GM12878 (cell line): Measurements from ENCODE around the gene EPB41L4A. TPM values are rescaled to one million over a fixed set of nuclear protein-coding genes. Genes with fewer than 3 reads are reported as not detected.

Experiments used
- ATAC-seq: fragments of 200-7000 bp; cut with Tn5 transposase; 3 replicates; pipeline ENCODE4 v1.9.1; 2020; ENCODE audit warnings: mild to moderate bottlenecking, moderate library complexity
- BruUV-seq: library from RNA; stranded (reverse); fragments of 400-500 nt; replicated peaks from 2 replicates; lab custom pipeline; 2021; lab: Mats Ljungman, UMichigan
- CTCF ChIA-PET: fragments of 300-600 bp; sonication (Branson Sonifier 250); formaldehyde crosslinking; extraction: SDS; loops from one replicate; lab custom pipeline; 2021; ENCODE audit warnings: inconsistent platforms; lab: Yijun Ruan, JAX
- POLR2A ChIA-PET: fragments of 350-600 bp; formaldehyde crosslinking; extraction: SDS; loops from one replicate; lab custom pipeline; 2021; ENCODE audit warnings: inconsistent platforms; lab: Charles Lee
- RAD21 ChIA-PET: fragments of 300-600 bp; sonication (Branson Sonifier 250); formaldehyde crosslinking; loops from one replicate; lab custom pipeline; 2023; ENCODE audit warnings: antibody characterized with exemption; ENCODE audit not compliant: unreplicated experiment; lab: Charles Lee
- SMC1A ChIA-PET: fragments of 300-600 bp; sonication (Branson Sonifier 250); formaldehyde crosslinking; loops from one replicate; lab custom pipeline; 2023; ENCODE audit not compliant: unreplicated experiment, uncharacterized antibody; lab: Charles Lee
- DNase-seq: peaks from one replicate; pipeline ENCODE4 v3.0.0-alpha.2; 2011; ENCODE audit warnings: low read depth, low spot score
- FAIRE-seq: peaks from 3 replicates; lab custom pipeline; 2011; peaks lifted over from hg19 to GRCh38; lab: Jason Lieb, UNC
- H2AFZ ChIP-seq: 2 replicates; pipeline ENCODE4 v1.6.0; 2011; ENCODE audit warnings: low read depth, low read length, control low read depth; ENCODE audit not compliant: control insufficient read depth
- H3K27ac ChIP-seq: 2 replicates; pipeline ENCODE4 v1.5.1; 2011; ENCODE audit warnings: control low read depth; ENCODE audit not compliant: control insufficient read depth, insufficient read depth
- H3K27me3 ChIP-seq, 2 experiments: replicated peaks in 1 of 2; 2 replicates each; pipeline versions ENCODE4 v1.6.0 to v1.6.1; 2011; ENCODE audit warnings: low read length in 1 of 2; ENCODE audit not compliant: control insufficient read depth in 2 of 2, insufficient read depth in 2 of 2
- H3K36me3 ChIP-seq, 2 experiments: 2 replicates each; pipeline ENCODE4 v1.5.1; 2011; ENCODE audit warnings: low read length in 1 of 2; ENCODE audit not compliant: control insufficient read depth in 2 of 2, insufficient read depth in 2 of 2
- H3K4me1 ChIP-seq: 2 replicates; pipeline ENCODE4 v1.6.1; 2011; ENCODE audit warnings: mild to moderate bottlenecking, low read length, moderate library complexity, mixed read lengths; ENCODE audit not compliant: control insufficient read depth, insufficient read depth
- H3K4me2 ChIP-seq: 2 replicates; pipeline ENCODE4 v1.6.0; 2011; ENCODE audit warnings: control low read depth; ENCODE audit not compliant: control insufficient read depth, insufficient read depth
- H3K4me3 ChIP-seq: fragments of 200-600 bp; sonication (generic); 2 replicates; pipeline ENCODE4 v1.5.1; 2016
- H3K79me2 ChIP-seq: 2 replicates; pipeline ENCODE4 v1.6.0; 2011; ENCODE audit warnings: low read length; ENCODE audit not compliant: control insufficient read depth, insufficient read depth
- H3K9ac ChIP-seq: 2 replicates; pipeline ENCODE4 v1.8.0; 2011; ENCODE audit warnings: low read length, control low read depth, mixed read lengths; ENCODE audit not compliant: control insufficient read depth, insufficient read depth
- H3K9me3 ChIP-seq: replicated peaks from 3 replicates; pipeline ENCODE4 v1.5.1; 2011; ENCODE audit warnings: mild to moderate bottlenecking, low read length; ENCODE audit not compliant: control insufficient read depth, insufficient read depth
- H4K20me1 ChIP-seq: 2 replicates; pipeline ENCODE4 v1.6.0; 2011; ENCODE audit not compliant: control insufficient read depth, insufficient read depth
- GATAD2B ChIP-seq: fragments of 450-650 bp; conservative IDR thresholded peaks from 2 replicates; pipeline ENCODE4 v1.6.1; 2017; ENCODE audit warnings: low read depth, mild to moderate bottlenecking, moderate library complexity
- HDAC2 ChIP-seq: fragments of 200-600 bp; sonication (generic); IDR thresholded peaks from 2 replicates; pipeline ENCODE4 v1.6.1; 2017
- IKZF2 ChIP-seq, 2 experiments: fragments of 450-650 bp; IDR thresholded peaks; 2 replicates each; pipeline ENCODE4 v1.6.1; 2017; ENCODE audit warnings: mild to moderate bottlenecking in 2 of 2, moderate library complexity in 2 of 2
- NFIC ChIP-seq: IDR thresholded peaks from 2 replicates; pipeline ENCODE4 v1.6.1; 2012; ENCODE audit warnings: low read depth, mild to moderate bottlenecking, inconsistent platforms, low read length, moderate library complexity
- PAX8 ChIP-seq: fragments of 450-650 bp; IDR thresholded peaks from 2 replicates; pipeline ENCODE4 v1.6.1; 2017; ENCODE audit warnings: mild to moderate bottlenecking, moderate library complexity
- WGBS: methylation state at CpG from one replicate; pipeline ENCODE4 v1.1.6; 2016; ENCODE audit warnings: low lambda C conversion rate; ENCODE audit not compliant: insufficient replicate concordance, insufficient coverage; ENCODE audit errors: missing lambda C conversion rate; 5-methylcytosine and 5-hydroxymethylcytosine counted together
- in situ Hi-C: fragments of 300-500 bp; cut with MboI; formaldehyde crosslinking; loops from 9 replicates; pipeline ENCODE4 v1.14.3; 2018; ENCODE audit warnings: mixed read lengths
- intact Hi-C: fragments of 100-400 bp; cut with micrococcal nuclease; formaldehyde crosslinking; loops from one replicate; pipeline ENCODE4 v1.14.2; 2022; ENCODE audit not compliant: unreplicated experiment
- polyA plus RNA-seq, 11 experiments: library from polyadenylated mRNA; depleted of rRNA in 4 of 11; unstranded in 6 of 11; stranded (reverse) in 5 of 11; fragments of >200 nt; fragmentation: Nextera tagmentation in 4 of 11; fragmentation: Illumina TruSeq in 1 of 11; extraction: Ambion mirVana in 4 of 11; extraction: Trizol in 1 of 11; gene quantifications; 1 replicate in 1 of 11; 2 replicates in 10 of 11; pipeline versions ENCODE4 v1.2.1 to v1.2.3, GENCODE V29; 2011 to 2016; ENCODE audit warnings: inconsistent platforms in 2 of 11, missing spikeins in 2 of 11, low read depth in 1 of 11
- total RNA-seq, 4 experiments: library from RNA; depleted of rRNA in 3 of 4; stranded (reverse); fragments of >200 nt in 3 of 4; fragmentation: Illumina TruSeq in 1 of 4; extraction: Trizol in 1 of 4; gene quantifications; 2 replicates each; pipeline versions ENCODE4 v1.2.1 to v1.2.3, GENCODE V29; 2013 to 2021
- TF ChIP-seq, protein P1 (sequence below): IDR thresholded peaks from 2 replicates; pipeline ENCODE4 v1.6.1; 2011; ENCODE audit warnings: low read depth, low read length, improper control_type of control experiment, borderline replicate concordance
- TF ChIP-seq, protein P2 (sequence below): fragments of 450-650 bp; IDR thresholded peaks from 2 replicates; pipeline ENCODE4 v1.6.1; 2017; ENCODE audit warnings: mild to moderate bottlenecking, low read depth, inconsistent platforms; ENCODE audit not compliant: poor library complexity, severe bottlenecking
- TF ChIP-seq, protein P3 (sequence below): IDR thresholded peaks from 2 replicates; pipeline ENCODE4 v1.6.1; 2011; ENCODE audit warnings: borderline replicate concordance, low read depth, mild to moderate bottlenecking, moderate library complexity, mixed read lengths, low read length; ENCODE audit not compliant: insufficient read depth; ENCODE audit errors: extremely low read length
- TF ChIP-seq, protein P4 (sequence below): fragments of 450-650 bp; IDR thresholded peaks from 2 replicates; pipeline ENCODE4 v1.6.1; 2017; ENCODE audit warnings: mild to moderate bottlenecking
- TF ChIP-seq, protein P5 (sequence below): IDR thresholded peaks from 2 replicates; pipeline ENCODE4 v1.6.1; 2011; ENCODE audit warnings: borderline replicate concordance, low read depth, mild to moderate bottlenecking, moderate library complexity, low read length; ENCODE audit not compliant: insufficient read depth, poor library complexity, severe bottlenecking
- TF ChIP-seq, protein P6 (sequence below), 3 experiments: IDR thresholded peaks in 2 of 3; conservative IDR thresholded peaks in 1 of 3; 2 replicates each; pipeline ENCODE4 v1.5.1; 2011; ENCODE audit warnings: low read depth in 3 of 3, low read length in 3 of 3, mild to moderate bottlenecking in 3 of 3, control low read depth in 2 of 3, moderate library complexity in 2 of 3, inconsistent platforms in 1 of 3, mixed read lengths in 1 of 3; ENCODE audit not compliant: control insufficient read depth in 2 of 3, insufficient read depth in 1 of 3; ENCODE audit errors: extremely low read depth in 1 of 3

The EPB41L4A gene
- total and polyA plus RNA-seq, 10 of the 15 experiments (the other 5 are each of a cell fraction or from before 2014, with no cell fraction given): 0.10 to 0.67 (median 0.30) TPM

DNA sequence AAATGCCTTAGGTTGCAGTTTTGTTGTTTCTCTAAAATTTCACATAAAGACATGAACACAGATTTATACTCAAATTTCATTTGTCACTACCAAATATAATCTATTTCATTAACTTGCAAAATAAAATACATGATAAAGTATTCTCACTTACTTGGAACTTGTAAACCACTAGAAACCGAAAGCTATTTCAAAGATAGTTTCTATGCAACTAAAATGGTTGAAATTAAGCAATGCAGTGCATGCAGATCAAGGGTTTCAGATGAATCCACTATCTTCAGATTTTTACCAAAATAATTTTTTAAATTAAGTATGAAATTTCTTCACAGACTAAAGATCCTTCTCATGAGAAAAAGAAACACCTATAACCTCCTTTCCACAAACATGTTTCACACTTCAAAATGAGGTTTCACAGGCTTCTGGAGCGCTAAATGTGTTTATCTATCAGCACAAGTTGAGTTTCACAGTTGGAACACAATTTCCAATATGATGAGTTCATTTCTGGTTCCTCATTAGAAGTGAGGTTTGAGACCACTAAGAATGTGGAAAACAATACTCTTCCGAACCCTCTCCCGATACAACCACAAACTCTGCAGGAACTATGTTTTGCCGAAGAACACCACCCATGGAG, 63.9 kb downstream of the EPB41L4A start:
- SMC1A ChIA-PET: interaction anchor here (1.4 kb wide), 1 partner anchor 16 kb away, joined by 4 read pairs; no protein-coding TSS in a partner anchor

More for the DNA sequence above, 63.9 kb downstream of the EPB41L4A start:
- Histone ChIP-seq H3K4me1 (no peaks in the 10 kb centered on the region), H4K20me1 (no peaks in the 10 kb centered on the region), H3K9ac (no peak overlapping the region), H3K27ac (no peak overlapping the region), H2AFZ (no peak overlapping the region), H3K36me3 (no peaks in the 10 kb centered on the region), H3K9me3 (no peaks in the 10 kb centered on the region), H3K79me2 (no peaks in the 10 kb centered on the region), H3K27me3 (no peaks in the 10 kb centered on the region), H3K4me3 (no peak overlapping the region), H3K4me2 (no peak overlapping the region)
- no peak for FAIRE-seq
- intact Hi-C loops (no loop called here), in situ Hi-C loops (no loop called here)
- BruUV-seq: no TSS peak
- no peak for DNase-seq
- TF ChIP-seq, protein P1, sequence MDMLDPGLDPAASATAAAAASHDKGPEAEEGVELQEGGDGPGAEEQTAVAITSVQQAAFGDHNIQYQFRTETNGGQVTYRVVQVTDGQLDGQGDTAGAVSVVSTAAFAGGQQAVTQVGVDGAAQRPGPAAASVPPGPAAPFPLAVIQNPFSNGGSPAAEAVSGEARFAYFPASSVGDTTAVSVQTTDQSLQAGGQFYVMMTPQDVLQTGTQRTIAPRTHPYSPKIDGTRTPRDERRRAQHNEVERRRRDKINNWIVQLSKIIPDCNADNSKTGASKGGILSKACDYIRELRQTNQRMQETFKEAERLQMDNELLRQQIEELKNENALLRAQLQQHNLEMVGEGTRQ: no peak
- no peak for TF ChIP-seq GATAD2B
- no peak for TF ChIP-seq IKZF2 (IDR thresholded peaks at IDR 0.05)
- TF ChIP-seq, protein P2, sequence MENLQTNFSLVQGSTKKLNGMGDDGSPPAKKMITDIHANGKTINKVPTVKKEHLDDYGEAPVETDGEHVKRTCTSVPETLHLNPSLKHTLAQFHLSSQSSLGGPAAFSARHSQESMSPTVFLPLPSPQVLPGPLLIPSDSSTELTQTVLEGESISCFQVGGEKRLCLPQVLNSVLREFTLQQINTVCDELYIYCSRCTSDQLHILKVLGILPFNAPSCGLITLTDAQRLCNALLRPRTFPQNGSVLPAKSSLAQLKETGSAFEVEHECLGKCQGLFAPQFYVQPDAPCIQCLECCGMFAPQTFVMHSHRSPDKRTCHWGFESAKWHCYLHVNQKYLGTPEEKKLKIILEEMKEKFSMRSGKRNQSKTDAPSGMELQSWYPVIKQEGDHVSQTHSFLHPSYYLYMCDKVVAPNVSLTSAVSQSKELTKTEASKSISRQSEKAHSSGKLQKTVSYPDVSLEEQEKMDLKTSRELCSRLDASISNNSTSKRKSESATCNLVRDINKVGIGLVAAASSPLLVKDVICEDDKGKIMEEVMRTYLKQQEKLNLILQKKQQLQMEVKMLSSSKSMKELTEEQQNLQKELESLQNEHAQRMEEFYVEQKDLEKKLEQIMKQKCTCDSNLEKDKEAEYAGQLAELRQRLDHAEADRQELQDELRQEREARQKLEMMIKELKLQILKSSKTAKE: no peak
- no peak for TF ChIP-seq NFIC
- TF ChIP-seq, protein P3, sequence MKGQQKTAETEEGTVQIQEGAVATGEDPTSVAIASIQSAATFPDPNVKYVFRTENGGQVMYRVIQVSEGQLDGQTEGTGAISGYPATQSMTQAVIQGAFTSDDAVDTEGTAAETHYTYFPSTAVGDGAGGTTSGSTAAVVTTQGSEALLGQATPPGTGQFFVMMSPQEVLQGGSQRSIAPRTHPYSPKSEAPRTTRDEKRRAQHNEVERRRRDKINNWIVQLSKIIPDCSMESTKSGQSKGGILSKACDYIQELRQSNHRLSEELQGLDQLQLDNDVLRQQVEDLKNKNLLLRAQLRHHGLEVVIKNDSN: no peak
- TF ChIP-seq, protein P4, sequence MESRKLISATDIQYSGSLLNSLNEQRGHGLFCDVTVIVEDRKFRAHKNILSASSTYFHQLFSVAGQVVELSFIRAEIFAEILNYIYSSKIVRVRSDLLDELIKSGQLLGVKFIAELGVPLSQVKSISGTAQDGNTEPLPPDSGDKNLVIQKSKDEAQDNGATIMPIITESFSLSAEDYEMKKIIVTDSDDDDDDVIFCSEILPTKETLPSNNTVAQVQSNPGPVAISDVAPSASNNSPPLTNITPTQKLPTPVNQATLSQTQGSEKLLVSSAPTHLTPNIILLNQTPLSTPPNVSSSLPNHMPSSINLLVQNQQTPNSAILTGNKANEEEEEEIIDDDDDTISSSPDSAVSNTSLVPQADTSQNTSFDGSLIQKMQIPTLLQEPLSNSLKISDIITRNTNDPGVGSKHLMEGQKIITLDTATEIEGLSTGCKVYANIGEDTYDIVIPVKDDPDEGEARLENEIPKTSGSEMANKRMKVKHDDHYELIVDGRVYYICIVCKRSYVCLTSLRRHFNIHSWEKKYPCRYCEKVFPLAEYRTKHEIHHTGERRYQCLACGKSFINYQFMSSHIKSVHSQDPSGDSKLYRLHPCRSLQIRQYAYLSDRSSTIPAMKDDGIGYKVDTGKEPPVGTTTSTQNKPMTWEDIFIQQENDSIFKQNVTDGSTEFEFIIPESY: no peak
- TF ChIP-seq, protein P5, sequence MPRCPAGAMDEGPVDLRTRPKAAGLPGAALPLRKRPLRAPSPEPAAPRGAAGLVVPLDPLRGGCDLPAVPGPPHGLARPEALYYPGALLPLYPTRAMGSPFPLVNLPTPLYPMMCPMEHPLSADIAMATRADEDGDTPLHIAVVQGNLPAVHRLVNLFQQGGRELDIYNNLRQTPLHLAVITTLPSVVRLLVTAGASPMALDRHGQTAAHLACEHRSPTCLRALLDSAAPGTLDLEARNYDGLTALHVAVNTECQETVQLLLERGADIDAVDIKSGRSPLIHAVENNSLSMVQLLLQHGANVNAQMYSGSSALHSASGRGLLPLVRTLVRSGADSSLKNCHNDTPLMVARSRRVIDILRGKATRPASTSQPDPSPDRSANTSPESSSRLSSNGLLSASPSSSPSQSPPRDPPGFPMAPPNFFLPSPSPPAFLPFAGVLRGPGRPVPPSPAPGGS: no peak
- TF ChIP-seq, protein P6, sequence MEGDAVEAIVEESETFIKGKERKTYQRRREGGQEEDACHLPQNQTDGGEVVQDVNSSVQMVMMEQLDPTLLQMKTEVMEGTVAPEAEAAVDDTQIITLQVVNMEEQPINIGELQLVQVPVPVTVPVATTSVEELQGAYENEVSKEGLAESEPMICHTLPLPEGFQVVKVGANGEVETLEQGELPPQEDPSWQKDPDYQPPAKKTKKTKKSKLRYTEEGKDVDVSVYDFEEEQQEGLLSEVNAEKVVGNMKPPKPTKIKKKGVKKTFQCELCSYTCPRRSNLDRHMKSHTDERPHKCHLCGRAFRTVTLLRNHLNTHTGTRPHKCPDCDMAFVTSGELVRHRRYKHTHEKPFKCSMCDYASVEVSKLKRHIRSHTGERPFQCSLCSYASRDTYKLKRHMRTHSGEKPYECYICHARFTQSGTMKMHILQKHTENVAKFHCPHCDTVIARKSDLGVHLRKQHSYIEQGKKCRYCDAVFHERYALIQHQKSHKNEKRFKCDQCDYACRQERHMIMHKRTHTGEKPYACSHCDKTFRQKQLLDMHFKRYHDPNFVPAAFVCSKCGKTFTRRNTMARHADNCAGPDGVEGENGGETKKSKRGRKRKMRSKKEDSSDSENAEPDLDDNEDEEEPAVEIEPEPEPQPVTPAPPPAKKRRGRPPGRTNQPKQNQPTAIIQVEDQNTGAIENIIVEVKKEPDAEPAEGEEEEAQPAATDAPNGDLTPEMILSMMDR (IDR thresholded peaks at IDR 0.05 in 2 of 3, conservative IDR thresholded peaks at IDR 0.05 in 1 of 3; ENCODE audit: control insufficient read depth in 2 of 3, extremely low read depth in 1 of 3, insufficient read depth in 1 of 3, low read depth in 3 of 3, low read length in 3 of 3): no peak
- TF ChIP-seq PAX8: no peak
- TF ChIP-seq HDAC2: no peak
- ChIA-PET RAD21 (no interaction called here), CTCF (no interaction called here), POLR2A (no interaction called here)
- peak; percentile 40; the same call in 1 of the 3 replicates for ATAC-seq
- 89% methylated on average over 5 of the region's 5 CpGs for WGBS
